ENCODE data around the gene HES1.
"Not testable (repeated sequence)": the region's sequence is repeated elsewhere in the genome, so short reads cannot be mapped to it uniquely, and the experiment has no call there.

HES1 gene, protein sequence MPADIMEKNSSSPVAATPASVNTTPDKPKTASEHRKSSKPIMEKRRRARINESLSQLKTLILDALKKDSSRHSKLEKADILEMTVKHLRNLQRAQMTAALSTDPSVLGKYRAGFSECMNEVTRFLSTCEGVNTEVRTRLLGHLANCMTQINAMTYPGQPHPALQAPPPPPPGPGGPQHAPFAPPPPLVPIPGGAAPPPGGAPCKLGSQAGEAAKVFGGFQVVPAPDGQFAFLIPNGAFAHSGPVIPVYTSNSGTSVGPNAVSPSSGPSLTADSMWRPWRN

DNA sequence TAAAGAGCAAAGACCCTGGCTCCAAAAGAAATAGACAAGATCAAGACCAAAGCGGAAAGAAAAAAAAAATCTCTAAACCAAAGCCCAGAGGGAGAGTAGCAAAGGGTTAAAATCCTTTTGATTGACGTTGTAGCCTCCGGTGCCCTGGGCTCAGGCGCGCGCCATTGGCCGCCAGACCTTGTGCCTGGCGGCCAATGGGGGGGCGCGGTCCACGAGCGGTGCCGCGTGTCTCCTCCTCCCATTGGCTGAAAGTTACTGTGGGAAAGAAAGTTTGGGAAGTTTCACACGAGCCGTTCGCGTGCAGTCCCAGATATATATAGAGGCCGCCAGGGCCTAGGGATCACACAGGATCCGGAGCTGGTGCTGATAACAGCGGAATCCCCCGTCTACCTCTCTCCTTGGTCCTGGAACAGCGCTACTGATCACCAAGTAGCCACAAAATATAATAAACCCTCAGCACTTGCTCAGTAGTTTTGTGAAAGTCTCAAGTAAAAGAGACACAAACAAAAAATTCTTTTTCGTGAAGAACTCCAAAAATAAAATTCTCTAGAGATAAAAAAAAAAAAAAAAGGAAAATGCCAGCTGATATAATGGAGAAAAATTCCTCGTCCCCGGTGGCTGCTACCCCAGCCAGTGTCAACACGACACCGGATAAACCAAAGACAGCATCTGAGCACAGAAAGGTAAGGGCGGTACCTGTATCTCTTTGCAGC lies at the start of gene HES1:
HES1 (plus strand) TSS at position 343 of the 713 bp plus-strand sequence; CDS start at position 576, 233 bp downstream.
- peak; percentile 96 for DNase-seq (ENCODE audit: low spot score)

DNA sequence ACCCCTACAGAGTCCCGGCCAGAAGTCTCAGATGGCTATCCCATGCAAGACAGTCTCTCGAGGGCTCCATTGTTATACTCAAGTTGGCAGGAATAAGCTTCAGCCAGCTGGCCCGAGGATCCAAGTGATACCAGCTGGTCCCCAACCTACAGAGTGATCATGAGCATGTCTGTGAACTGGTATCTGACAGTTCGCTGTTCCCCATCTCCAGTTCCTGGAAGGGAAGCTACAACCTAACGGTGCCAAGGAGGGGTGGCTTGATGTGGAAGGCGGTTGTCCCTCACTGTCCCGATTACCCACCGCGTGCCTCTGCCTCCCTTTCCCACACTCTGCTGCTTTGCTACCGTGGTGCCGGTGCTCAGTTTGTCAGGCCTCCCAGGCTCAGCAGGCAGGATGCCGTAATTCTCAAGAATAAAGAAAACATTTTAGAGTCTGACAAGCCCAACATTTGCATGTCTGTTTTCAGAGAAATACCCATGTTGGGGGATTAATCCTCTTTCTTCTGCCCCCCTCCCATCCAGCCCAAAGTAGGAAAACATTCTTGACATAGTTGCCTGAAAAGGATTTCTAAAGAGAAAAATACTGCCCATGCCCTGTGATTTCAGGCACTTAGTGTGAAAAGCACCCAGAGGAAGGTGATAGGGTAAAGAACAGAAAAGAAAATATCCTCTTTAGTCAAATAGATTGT lies 49.4 kb upstream of the HES1 start:
- DNase-seq (ENCODE audit: low spot score) = no peak

DNA sequence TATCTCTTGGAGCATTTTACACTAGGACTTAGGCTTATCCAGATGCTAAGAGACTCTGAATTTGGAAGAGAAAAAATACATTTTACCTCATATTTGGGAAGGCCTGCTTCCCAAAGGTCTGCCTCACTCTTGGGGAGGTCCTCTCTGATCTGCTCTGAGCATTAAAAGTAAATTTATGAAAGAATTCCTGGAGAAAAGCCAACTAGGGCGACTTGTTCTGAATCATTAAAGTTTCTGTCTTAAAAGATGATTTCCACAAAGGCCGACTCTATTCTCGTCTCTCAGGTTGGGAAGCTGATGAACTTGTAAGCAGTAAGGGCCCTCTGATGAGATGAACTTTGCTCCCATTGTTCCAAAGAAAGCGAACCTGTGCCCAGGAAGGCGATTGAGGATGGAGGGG lies 48.7 kb upstream of the HES1 start:
- DNase-seq (ENCODE audit: low spot score) = no peak

DNA sequence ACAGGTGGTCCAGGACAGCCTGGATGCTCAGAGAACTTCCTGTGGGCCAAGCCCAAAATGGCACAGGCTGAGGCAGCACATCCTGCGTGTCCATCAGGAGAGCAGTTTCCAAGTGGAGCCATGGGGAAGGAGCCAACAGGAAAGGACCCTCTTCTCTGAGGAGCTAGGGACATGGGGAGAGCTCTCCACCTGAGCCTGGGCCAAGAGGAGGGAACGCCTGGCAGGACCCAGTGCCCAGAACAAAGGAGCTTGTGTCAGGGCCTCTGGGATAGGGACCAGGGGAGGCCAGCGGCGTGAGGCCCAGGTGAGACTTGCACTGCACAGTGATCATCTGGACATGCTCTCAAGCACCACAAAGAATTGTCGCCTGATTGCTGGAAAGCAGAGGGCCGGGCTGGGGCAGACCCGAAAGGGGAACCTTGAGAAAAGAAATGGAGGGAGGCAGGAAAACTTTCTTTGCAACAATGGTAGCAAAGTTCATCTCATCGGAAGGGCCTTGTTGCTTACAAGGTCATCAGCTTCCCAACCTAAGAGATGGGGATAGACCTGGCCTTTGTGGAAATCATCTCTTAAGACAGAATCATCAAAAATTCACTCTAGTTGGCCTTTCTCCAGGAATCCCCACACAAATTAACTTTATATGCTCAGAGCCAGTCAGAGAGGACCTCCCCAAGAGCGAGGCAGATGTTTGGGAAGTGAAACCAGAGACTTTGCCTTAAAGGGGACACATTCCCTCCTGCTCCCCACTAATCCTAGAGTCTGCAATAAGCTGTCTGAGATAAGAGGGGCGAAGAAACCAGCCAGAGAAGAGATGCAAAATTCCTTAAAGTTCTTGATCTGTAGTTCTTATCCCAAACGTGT lies 47.7 kb upstream of the HES1 start:
- DNase-seq (ENCODE audit: low spot score) = no peak

DNA sequence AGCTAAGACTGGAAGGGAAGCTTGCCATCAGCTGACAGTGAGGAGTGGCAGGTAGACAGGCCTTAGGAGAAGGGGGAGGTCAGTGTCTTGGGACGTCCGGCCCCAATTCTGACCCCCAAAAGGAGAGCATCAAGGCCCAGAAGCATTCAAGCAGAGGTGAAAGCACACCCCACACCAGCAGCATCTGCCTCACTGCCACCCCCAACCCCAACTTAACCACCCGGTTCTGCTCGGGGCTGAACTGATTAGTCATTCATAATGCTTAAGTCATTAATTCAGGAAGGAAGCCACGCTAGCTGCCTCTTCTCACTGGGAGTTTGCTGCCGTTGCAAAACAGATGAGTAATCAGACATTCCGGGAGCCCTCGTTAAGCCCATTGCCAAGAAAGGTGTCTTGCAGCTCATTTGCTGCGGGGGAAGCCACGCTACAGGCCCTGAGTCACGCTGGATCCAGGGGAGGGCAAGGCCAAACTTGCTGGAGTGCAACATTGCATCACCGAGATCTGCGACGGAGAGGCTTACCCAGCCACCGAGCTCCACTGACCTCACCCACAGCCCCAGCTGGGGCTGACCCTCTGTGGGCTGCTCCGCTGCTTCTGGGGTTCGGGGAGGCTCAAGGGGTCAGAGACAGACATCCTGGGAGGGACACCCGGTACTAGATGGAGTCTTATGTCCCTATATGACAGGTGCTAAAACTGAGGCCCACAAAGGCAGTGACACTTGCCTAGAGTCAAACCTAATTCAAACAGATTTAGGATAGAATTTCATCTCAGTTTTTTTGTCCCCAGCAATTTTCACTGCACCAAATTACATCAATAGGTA lies 46.4 kb upstream of the HES1 start:
- peak; percentile 98 for DNase-seq (ENCODE audit: low spot score)

DNA sequence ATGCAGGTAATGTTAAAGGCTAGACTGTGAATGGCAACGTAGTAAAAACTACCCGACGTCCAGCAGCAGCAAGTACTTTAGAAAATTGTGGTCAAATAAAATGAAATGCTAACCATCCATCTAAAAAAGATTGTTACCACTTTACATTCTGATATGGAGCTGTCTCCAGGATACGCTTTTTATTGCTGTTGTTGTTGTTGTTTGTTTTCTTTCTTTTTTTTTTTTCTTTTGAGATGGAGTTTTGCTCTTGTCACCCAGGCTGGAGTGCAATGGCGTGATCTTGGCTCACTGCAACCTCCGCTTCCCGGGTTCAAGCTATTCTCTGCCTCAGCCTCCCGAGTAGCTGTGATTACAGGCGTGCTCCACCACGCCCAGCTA lies 45.8 kb upstream of the HES1 start:
- DNase-seq (ENCODE audit: low spot score) = not testable (repeated sequence)

DNA sequence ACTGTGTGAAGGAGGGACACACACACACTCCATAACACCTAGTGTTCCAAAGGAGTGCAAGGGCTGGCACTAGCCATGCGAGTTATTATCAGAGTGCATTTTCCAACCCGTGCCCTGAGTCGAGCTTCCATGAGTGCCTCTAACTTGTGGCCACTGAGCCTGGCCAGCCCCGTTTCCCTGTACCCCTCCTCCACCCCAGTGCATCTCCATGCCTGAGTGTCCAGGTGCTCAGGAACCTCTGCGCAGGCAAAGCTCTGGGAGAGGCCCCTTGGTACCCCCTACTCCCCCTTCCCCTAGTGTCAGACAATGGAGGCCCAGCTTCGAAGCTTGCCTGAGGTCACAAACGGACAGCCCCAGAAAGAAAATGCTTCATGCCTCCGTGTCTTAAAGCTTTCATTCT lies 45.2 kb upstream of the HES1 start:
- no peak for DNase-seq (ENCODE audit: low spot score)

DNA sequence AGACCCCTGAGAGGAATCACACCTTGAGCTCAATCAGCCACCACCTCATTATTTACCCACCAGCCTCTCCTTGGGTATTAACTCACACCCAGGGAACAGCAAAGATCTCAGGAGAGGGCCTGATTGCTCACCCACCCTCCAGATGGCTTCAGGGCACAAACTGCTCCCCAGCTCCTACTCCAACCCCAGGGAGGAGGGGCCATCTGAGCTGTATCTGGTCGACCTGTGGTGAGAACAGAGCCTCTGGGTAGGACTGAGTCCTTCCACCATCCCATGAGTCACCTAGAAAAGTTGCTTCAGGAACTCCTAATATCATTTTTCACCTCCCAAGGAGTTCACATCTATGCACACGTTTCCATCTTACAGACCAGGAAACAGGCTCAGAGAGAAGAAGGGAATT lies 44.8 kb upstream of the HES1 start:
- peak; percentile 60 for DNase-seq (ENCODE audit: low spot score)

DNA sequence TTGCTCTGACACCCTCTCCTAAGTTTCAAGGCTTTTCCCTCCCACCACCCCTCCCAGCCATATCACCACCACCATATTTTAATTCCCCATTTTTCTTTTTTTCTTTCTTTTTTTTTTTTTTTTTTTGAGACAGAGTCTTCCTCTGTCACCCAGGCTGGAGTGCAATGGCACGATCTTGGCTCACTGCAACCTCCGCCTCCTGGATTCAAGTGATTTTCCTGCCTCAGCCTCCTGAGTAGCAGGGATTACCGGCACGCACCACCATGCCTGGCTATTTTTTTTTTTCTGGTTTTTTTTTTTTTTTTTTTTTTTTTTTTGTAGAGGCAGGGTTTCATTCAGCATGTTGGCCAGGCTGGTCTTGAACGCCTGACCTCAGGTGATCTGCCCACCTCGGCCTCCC lies 44.1 kb upstream of the HES1 start:
- not testable (repeated sequence) for DNase-seq (ENCODE audit: low spot score)

DNA sequence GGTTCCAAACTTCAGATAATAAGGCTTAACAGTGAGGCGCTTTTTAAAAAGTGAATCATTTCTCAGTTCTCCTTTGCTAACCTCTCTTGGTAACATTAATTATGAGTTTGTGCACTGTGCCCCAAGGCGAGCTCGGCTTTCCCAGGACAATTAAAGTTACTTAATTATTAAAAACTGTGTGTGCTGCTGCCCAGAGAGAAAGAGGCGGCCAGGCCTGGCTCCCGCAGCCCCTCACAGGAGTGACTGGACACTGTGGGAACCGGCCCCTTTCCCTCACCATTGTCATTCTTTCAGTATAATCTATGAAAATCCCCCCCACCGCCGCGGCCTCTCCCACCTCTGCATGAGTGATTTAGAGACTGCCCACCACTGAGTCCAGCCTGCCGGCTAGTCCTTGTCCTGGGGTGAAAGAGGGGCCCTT lies 43.1 kb upstream of the HES1 start:
- DNase-seq (ENCODE audit: low spot score) = no peak

DNA sequence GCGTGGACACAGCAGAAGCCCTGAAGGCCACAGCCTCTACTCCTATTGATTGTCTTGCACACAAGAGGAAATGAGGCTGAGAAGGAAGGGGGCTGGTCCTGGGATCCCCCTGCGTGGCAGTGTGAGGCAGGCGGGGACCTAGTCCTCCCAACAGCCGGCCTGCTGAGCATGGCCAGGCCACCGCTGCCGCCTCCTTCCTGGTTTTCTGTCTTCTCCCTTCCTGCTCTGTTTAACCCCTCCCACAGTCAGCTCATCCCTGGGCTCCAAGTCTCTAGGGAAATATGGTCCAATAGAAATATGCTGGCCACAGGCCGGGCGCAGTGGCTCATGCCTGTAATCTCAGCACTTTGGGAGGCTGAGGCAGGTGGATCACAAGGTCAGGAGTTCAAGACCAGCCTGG lies 42.1 kb upstream of the HES1 start:
- DNase-seq (ENCODE audit: low spot score) = no peak

DNA sequence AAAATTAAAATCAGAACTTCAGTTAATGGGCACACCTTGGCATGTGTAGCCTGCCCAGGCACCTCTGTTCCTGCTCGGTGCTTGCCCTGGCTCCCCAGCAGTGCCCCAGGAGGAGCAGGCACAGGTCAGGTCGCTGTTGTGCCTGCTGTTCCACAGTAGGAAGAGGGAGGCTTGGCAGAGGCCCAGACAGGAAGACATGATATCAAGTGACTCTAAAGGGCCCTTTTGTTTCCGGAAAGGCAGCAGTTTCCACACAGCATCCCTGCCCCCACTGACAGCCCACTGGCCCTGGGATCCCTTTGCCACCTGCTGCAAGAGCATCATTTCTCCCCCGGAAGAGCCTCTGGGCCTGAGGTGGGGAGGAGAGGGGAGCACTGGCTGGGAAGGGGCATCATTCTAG lies 40.5 kb upstream of the HES1 start:
- no peak for DNase-seq (ENCODE audit: low spot score)

DNA sequence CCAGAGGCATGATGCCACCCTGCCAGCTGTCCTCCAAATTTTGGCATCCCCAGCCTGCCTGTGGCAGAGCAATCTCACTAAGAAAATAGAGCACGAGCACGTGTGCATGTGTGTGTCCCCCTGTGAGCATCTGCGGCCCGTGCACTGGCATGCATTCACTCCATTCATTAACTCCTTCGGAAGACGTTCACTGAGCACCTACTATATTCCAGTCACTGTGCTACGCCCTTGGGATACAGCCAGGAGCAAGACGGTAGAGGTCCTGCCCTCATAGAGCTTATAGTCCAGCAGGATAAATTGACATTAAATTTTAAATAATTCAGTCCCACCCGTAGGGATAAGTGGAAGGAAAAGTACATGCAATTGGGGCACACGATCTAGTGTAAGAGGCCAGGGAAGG lies 40.0 kb upstream of the HES1 start:
- no peak for DNase-seq (ENCODE audit: low spot score)

DNA sequence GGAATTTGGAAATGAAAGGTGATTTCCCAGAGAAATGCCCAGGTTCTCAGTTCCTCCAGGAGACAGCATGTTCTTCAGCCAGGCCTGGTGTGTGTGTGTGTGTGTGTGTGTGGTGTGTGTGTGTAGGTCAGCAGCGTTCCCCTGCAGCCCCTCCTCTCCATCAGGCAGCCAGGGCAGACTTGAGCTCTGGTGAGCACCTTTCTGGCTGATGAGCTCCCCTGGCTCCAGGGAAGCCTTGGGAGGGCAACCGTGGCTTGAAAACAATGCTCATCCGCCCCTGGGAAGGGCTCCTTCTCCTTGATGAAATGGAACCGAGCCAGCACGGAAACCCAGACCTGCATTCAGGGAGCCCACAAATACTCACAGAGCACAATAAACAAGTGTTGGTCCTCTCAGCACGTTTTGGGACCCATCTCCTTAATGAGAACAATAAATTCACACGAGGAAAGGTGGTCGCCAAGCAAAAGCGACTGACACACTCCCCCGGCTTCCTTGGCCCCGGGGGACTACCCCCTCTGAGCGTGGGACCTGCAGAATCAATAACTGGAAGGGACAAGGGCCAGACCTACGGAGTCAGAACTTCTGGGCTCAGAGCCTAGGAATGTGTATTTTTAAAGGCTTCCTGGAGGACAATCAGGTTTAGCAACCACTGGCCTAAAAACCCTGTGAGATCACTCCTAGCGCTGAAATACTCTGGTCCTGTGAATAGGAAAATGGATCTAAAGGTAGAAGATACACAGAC lies 38.6 kb upstream of the HES1 start:
- DNase-seq (ENCODE audit: low spot score) = no peak

DNA sequence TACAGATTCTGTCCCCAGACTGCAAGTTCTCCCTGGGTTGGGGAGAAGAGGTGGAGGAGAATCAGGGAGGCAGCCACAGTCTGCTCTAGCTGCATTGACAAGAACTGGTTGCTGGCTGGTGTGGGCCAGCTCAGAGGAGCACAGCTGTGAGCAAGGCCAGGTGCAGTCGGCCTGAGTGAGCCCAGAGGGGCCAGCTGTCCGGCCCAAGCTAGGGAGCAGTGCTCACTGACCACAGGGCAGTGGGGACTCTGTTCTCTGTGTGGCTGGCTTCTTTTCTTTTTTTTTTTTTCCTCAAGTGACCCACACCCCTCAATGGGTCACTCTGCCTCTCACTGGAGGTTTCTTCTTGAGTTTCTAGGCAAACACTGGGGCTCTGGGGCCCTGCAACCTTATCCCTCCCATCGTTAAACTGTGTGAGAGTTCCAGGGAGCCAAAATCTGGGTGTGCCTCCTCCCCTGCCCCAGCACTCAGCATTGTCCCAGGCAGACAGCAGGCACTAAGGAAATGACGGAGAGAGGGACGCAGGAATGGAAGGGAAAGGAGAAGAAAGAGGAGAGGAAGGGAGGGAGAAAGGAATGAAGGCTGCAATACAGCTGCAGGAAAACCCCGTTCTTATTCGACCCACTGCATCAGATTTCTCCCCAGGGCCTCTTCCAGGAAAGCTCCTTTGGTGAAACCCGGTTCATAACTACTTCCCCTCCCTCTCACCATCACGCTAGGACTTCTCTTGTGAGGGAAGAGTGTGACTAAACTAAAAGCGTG lies 37.7 kb upstream of the HES1 start:
- DNase-seq (ENCODE audit: low spot score) = no peak

DNA sequence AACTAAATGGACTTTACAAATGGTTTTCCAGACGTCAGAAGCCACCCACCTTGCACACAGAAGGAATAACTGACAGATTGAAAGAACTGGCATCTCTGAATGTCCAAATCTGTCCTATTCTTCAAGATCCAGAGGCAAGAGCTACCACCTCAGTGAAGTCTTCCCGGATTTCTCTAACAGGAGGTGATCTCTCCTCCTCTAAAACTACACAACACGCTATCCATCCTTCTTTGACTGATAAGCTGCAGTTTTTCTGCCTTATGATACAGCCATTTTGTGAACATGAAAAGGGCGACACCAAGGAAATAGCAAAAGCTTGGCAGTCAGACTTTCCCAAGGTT lies 37.1 kb upstream of the HES1 start:
- no peak for DNase-seq (ENCODE audit: low spot score)

DNA sequence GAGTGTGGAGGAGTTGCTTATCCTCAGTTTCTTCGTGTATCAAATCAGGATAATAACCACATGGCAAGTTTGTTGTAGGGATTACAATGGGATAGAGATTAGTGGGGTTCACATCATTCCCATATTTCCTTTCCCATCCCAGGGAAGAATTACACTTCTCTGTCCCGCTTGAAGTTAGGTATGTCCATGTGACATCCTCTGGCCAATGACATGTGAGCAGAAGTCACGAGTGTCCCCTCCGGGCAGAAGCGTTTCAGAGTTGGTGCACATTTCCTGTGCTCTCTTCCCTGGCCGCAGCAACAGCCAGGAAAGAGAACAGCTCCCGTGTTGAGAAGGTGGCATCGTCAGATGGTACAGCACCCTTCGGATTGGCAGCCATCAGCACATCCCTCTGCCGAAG lies 36.7 kb upstream of the HES1 start:
- DNase-seq (ENCODE audit: low spot score) = no peak

DNA sequence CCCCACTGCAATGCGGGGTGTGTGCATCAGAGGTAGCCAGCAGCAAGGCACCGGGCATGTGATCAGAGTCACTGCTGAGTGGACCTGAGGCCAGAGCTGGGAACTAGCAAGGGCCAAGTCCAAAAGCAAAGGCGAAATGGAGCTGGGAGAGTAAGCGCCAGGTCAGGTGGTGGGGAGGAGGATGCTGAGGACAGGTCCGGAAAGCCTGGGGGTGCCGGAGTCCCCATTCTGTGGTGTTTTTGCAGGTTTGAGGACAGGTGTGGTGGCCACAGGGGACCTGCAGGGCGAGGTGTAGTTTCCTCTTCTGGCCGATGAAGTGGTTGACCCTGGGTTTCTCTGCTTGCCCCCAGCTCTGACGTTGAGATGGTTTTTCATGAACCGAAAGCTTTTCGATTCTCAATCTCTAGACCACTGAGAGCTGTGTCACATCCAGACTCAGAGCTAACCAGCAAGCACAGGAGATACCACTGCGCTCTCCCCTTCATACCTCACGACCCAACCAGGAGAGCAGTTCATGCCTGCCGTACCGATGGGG lies 35.0 kb upstream of the HES1 start:
- DNase-seq (ENCODE audit: low spot score) = no peak

DNA sequence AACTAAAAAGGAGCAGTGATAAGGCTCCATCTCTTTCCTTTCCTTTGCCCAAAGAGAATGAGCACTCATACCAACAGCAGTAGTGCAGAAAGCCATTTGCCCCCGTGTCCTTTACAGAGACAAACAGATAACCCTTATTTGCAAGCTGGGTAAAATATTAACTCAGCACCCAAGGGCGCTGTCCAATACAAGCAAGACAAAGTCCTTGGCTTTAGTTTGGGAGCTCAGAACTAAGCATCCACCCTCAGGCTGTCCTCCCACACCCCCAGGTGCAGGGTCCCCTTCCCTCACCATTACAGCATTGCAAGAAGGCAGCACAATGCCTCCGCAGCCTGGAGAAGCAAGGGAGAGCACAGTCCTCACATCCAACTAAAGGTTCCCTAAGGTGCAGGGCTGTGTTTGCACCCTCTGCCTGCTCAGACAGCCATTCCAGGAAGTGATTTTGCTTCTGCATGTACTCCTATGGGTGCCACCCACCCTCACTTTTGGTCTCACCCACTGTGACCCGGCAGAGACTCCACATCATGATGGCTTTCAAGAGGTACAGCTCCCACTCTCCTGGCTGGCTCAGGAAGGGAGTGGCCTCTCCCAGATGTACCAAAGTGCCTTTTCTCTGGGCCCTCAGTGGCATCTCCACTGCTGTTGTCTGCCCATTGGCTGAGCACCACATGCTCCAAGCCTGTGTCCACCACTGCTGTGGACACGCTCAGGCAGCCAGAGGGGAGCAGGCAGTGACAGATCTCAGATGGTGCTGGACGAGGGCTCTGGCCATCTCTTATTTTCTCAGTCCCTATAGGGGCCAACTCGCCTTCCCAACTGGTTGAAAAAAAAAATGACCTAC lies 34.1 kb upstream of the HES1 start:
- DNase-seq (ENCODE audit: low spot score) = no peak
